Loucy (cell line): Measurements from ENCODE around the gene PASK.

Source experiments
- EZH2phosphoT487 ChIP-seq: fragments of 200-600 bp; IDR thresholded peaks from 2 replicates; pipeline ENCODE4 v1.6.1; 2018; ENCODE audit warnings: antibody characterized with exemption, mild to moderate bottlenecking, moderate library complexity, borderline replicate concordance
- TF ChIP-seq, protein P1 (sequence below): fragments of 200-600 bp; sonication (generic); conservative IDR thresholded peaks from 2 replicates; pipeline ENCODE4 v1.5.1; 2014; ENCODE audit warnings: mild to moderate bottlenecking, antibody characterized with exemption, low read length

DNA sequence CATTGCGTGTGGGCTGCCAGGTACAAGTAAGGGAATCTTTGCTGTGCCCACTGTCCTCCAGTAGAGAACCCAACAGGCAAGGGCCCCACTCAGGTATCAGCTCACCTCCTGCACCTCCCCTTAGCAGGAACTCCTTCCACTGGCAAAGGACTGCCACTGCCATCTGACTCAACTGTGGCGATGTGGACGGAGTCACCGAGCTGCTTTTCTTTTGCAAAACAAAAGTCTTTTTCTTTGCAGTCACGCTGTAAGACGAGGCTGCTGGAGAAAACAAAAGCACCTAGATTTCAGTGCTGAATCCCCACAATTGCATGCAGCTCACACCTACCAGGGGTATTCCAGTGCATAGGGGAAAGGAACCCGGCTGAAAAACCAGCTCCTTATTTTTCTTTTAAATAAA lies 55.1 kb downstream of the PASK start:
- no peak for TF ChIP-seq EZH2phosphoT487
- TF ChIP-seq, protein P1, sequence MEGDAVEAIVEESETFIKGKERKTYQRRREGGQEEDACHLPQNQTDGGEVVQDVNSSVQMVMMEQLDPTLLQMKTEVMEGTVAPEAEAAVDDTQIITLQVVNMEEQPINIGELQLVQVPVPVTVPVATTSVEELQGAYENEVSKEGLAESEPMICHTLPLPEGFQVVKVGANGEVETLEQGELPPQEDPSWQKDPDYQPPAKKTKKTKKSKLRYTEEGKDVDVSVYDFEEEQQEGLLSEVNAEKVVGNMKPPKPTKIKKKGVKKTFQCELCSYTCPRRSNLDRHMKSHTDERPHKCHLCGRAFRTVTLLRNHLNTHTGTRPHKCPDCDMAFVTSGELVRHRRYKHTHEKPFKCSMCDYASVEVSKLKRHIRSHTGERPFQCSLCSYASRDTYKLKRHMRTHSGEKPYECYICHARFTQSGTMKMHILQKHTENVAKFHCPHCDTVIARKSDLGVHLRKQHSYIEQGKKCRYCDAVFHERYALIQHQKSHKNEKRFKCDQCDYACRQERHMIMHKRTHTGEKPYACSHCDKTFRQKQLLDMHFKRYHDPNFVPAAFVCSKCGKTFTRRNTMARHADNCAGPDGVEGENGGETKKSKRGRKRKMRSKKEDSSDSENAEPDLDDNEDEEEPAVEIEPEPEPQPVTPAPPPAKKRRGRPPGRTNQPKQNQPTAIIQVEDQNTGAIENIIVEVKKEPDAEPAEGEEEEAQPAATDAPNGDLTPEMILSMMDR: no peak
